ENCODE results near the gene ASIC2. TPM values are rescaled to one million over a fixed set of nuclear protein-coding genes. Genes with fewer than 3 reads are reported as not detected.

Gene ASIC2
- total and polyA plus RNA-seq, 2 donors (not counting 1 experiment from before 2014, with no cell fraction given) = not detected

- Histone ChIP-seq H3K36me3 (replicated peaks in 1 of 2; ENCODE audit: control extremely low read depth in 1 of 2, control insufficient read depth in 1 of 2, extremely low read depth in 1 of 2, insufficient read depth in 2 of 2, low read length in 1 of 2) (no peaks in the 10 kb centered on the region), H3K9ac (ENCODE audit: low read length) (no peak overlapping the region), H3K4me2 (replicated peaks; ENCODE audit: low read depth, low read length, poor library complexity, severe bottlenecking) (no peak overlapping the region), H3K79me2 (ENCODE audit: control insufficient read depth, insufficient read depth, low read length) (no peaks in the 10 kb centered on the region), H2AFZ (ENCODE audit: insufficient read depth, low read depth, low read length, poor library complexity, severe bottlenecking) (no peak overlapping the region), H3K4me3 (ENCODE audit: control extremely low read depth in 1 of 5, extremely low read depth in 1 of 5, insufficient read depth in 1 of 5, low read depth in 2 of 5, low read length in 4 of 5) (no peak overlapping the region), H3K27ac (ENCODE audit: low read length in 2 of 2) (no peak overlapping the region), H3K27me3 (replicated peaks in 1 of 4; ENCODE audit: control extremely low read depth in 1 of 4, control insufficient read depth in 3 of 4, insufficient read depth in 4 of 4, low read length in 3 of 4) (no peaks in the 10 kb centered on the region), H3K9me3 (ENCODE audit: control extremely low read depth in 1 of 3, control insufficient read depth in 2 of 3, insufficient read depth in 1 of 3, low read length in 2 of 3) (no peaks in the 10 kb centered on the region), H3K4me1 (ENCODE audit: control insufficient read depth in 2 of 2, insufficient read depth in 2 of 2, low read length in 2 of 2) (no peaks in the 10 kb centered on the region), H4K20me1 (ENCODE audit: control insufficient read depth, insufficient read depth, low read length, poor library complexity, severe bottlenecking) (no peaks in the 10 kb centered on the region)
- no peak for ATAC-seq (ENCODE audit: low read depth)
- H3K4me3 Mint-ChIP-seq = no peak overlapping the region
- no peak for DNase-seq
- TF ChIP-seq CTCF (IDR thresholded peaks at IDR 0.05) = no peak
- intact Hi-C loops (cut with micrococcal nuclease) = no loop called here
- 72% methylated on average over 6 of the region's 9 CpGs for WGBS (ENCODE audit: insufficient coverage)
- CTCF ChIA-PET = no interaction called here
- H3K9me3 Mint-ChIP-seq (ENCODE audit: insufficient read depth) = no peaks in the 10 kb centered on the region
- no peak overlapping the region for H3K27ac Mint-ChIP-seq
- peaks cover 4% of the 10 kb centered on the region for H3K27me3 Mint-ChIP-seq
- POLR2A ChIA-PET = no interaction called here
- H3K4me1 Mint-ChIP-seq = no peaks in the 10 kb centered on the region
These were observed 99.9 kb downstream of the ASIC2 start for GRCh38 chr17:33192951-33193911.

DNA sequence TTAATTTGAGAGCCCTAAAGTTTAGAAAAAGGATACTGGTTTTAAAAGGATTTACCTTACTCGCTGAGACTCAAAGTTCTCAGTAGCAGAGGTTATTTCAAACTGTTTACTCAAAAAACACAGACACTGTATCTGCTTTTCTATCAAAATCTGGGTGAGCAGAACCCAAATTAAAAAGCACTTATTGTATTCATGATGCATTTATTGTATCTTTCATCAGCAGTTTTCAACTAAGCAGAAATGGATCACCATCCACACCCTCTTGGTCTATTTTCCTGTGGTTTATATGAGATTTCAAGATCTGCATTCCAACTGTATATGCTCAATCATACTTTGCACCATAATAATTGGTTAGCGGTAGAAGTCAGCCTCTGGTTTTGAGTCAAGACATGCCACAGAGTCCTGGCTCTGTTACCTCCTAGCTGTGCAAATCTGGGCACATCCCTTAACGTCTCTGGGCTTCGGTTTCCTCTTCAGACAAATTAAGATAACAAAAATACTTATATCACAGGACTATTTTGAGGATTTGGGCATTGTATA is 109.5 kb downstream of the ASIC2 start:
- intact Hi-C loops (cut with micrococcal nuclease) = no loop called here
- Histone ChIP-seq H3K4me3 (ENCODE audit: control extremely low read depth in 1 of 5, extremely low read depth in 1 of 5, insufficient read depth in 1 of 5, low read depth in 2 of 5, low read length in 4 of 5) (no peak overlapping the region), H3K4me1 (ENCODE audit: control insufficient read depth in 2 of 2, insufficient read depth in 2 of 2, low read length in 2 of 2) (no peaks in the 10 kb centered on the region), H3K9me3 (ENCODE audit: control extremely low read depth in 1 of 3, control insufficient read depth in 2 of 3, insufficient read depth in 1 of 3, low read length in 2 of 3) (no peaks in the 10 kb centered on the region), H3K36me3 (replicated peaks in 1 of 2; ENCODE audit: control extremely low read depth in 1 of 2, control insufficient read depth in 1 of 2, extremely low read depth in 1 of 2, insufficient read depth in 2 of 2, low read length in 1 of 2) (no peaks in the 10 kb centered on the region), H3K9ac (ENCODE audit: low read length) (no peak overlapping the region), H4K20me1 (ENCODE audit: control insufficient read depth, insufficient read depth, low read length, poor library complexity, severe bottlenecking) (no peaks in the 10 kb centered on the region), H2AFZ (ENCODE audit: insufficient read depth, low read depth, low read length, poor library complexity, severe bottlenecking) (no peak overlapping the region), H3K4me2 (replicated peaks; ENCODE audit: low read depth, low read length, poor library complexity, severe bottlenecking) (no peak overlapping the region), H3K79me2 (ENCODE audit: control insufficient read depth, insufficient read depth, low read length) (no peaks in the 10 kb centered on the region), H3K27ac (ENCODE audit: low read length in 2 of 2) (no peak overlapping the region), H3K27me3 (replicated peaks in 1 of 4; ENCODE audit: control extremely low read depth in 1 of 4, control insufficient read depth in 3 of 4, insufficient read depth in 4 of 4, low read length in 3 of 4) (peaks cover 0 to 11% (median 0%) of the 10 kb centered on the region in 4 experiments)
- H3K27me3 Mint-ChIP-seq = peaks cover 39% of the 10 kb centered on the region
- no peak overlapping the region for H3K4me3 Mint-ChIP-seq
- ATAC-seq (ENCODE audit: low read depth) (no peak), DNase-seq (no peak)
- ChIA-PET POLR2A (no interaction called here), CTCF (no interaction called here)
- no peak overlapping the region for H3K27ac Mint-ChIP-seq
- no peak for TF ChIP-seq EZH2 (IDR thresholded peaks at IDR 0.05; ENCODE audit: borderline replicate concordance, insufficient read depth, low read depth, low read length, poor library complexity, severe bottlenecking)
- TF ChIP-seq CTCF (IDR thresholded peaks at IDR 0.05) = no peak
- WGBS (ENCODE audit: insufficient coverage) = no CpG with 5 or more reads among the region's 4 CpGs
- H3K4me1 Mint-ChIP-seq = no peaks in the 10 kb centered on the region
- no peaks in the 10 kb centered on the region for H3K9me3 Mint-ChIP-seq (ENCODE audit: insufficient read depth)
